ENCODE results near the gene RNGTT. TPM values are rescaled to one million over a fixed set of nuclear protein-coding genes. Genes with fewer than 3 reads are reported as not detected.

RNGTT gene
- polyA plus RNA-seq, 1 donor (not counting 4 experiments of a cell fraction or from before 2014, with no cell fraction given), result 9.7 TPM

- Histone ChIP-seq H3K4me3 (ENCODE audit: control insufficient read depth in 2 of 3, extremely low read depth in 1 of 3, insufficient read depth in 2 of 3, low read depth in 1 of 3, low read length in 3 of 3) (no peak overlapping the region), H3K4me1 (ENCODE audit: control insufficient read depth, extremely low read depth, insufficient read depth, low read length) (no peaks in the 10 kb centered on the region), H4K20me1 (ENCODE audit: control insufficient read depth, extremely low read depth, insufficient read depth, low read length) (no peaks in the 10 kb centered on the region), H2AFZ (ENCODE audit: control insufficient read depth, low read length) (no peak overlapping the region), H3K4me2 (ENCODE audit: control insufficient read depth, extremely low read depth, insufficient read depth, low read depth, low read length) (no peak overlapping the region), H3K27me3 (ENCODE audit: control insufficient read depth, extremely low read depth, insufficient read depth, low read length) (no peaks in the 10 kb centered on the region), H3K36me3 (ENCODE audit: control insufficient read depth in 2 of 2, extremely low read depth in 1 of 2, insufficient read depth in 2 of 2, low read length in 2 of 2) (no peaks in the 10 kb centered on the region), H3K27ac (ENCODE audit: control insufficient read depth, insufficient read depth, low read length) (no peak overlapping the region), H3K9me3 (ENCODE audit: control insufficient read depth, low read depth, low read length) (no peaks in the 10 kb centered on the region), H3K79me2 (ENCODE audit: control insufficient read depth, insufficient read depth, low read length) (no peaks in the 10 kb centered on the region), H3K9me1 (ENCODE audit: control insufficient read depth, extremely low read depth, insufficient read depth, low read length) (no peaks in the 10 kb centered on the region), H3K9ac (ENCODE audit: control insufficient read depth, extremely low read depth, insufficient read depth, low read length) (no peak overlapping the region)
- TF ChIP-seq EZH2 (IDR thresholded peaks at IDR 0.05; ENCODE audit: low read length) (no peak), CTCF (optimal IDR thresholded peaks at IDR 0.05 in 1 of 3, IDR thresholded peaks at IDR 0.05 in 1 of 3, conservative IDR thresholded peaks at IDR 0.05 in 1 of 3; ENCODE audit: extremely low read depth in 1 of 3, insufficient read depth in 2 of 3, low read length in 3 of 3) (no peak)
- dilution Hi-C loops (cut with MboI; ENCODE audit: extremely low pct_ligation_motif_present, low sequenced_read_pairs), result no loop called here
- FAIRE-seq (no peak), DNase-seq (ENCODE audit: low read depth, low spot score) (no peak)
Observed at GRCh38 chr6:88633782-88634181, 329.6 kb downstream of the RNGTT start.

GRCh38 chr6:88631830-88632229 is 331.6 kb downstream of the RNGTT start:
- no peak for TF ChIP-seq EZH2 (IDR thresholded peaks at IDR 0.05; ENCODE audit: low read length)
- Histone ChIP-seq H3K36me3 (ENCODE audit: control insufficient read depth in 2 of 2, extremely low read depth in 1 of 2, insufficient read depth in 2 of 2, low read length in 2 of 2) (no peaks in the 10 kb centered on the region), H3K4me2 (ENCODE audit: control insufficient read depth, extremely low read depth, insufficient read depth, low read depth, low read length) (no peak overlapping the region), H3K27ac (ENCODE audit: control insufficient read depth, insufficient read depth, low read length) (no peak overlapping the region), H3K79me2 (ENCODE audit: control insufficient read depth, insufficient read depth, low read length) (no peaks in the 10 kb centered on the region), H3K4me3 (ENCODE audit: control insufficient read depth in 2 of 3, extremely low read depth in 1 of 3, insufficient read depth in 2 of 3, low read depth in 1 of 3, low read length in 3 of 3) (no peak overlapping the region), H3K27me3 (ENCODE audit: control insufficient read depth, extremely low read depth, insufficient read depth, low read length) (no peaks in the 10 kb centered on the region), H3K9ac (ENCODE audit: control insufficient read depth, extremely low read depth, insufficient read depth, low read length) (no peak overlapping the region), H3K9me3 (ENCODE audit: control insufficient read depth, low read depth, low read length) (no peaks in the 10 kb centered on the region), H3K9me1 (ENCODE audit: control insufficient read depth, extremely low read depth, insufficient read depth, low read length) (no peaks in the 10 kb centered on the region), H3K4me1 (ENCODE audit: control insufficient read depth, extremely low read depth, insufficient read depth, low read length) (no peaks in the 10 kb centered on the region), H2AFZ (ENCODE audit: control insufficient read depth, low read length) (no peak overlapping the region), H4K20me1 (ENCODE audit: control insufficient read depth, extremely low read depth, insufficient read depth, low read length) (no peaks in the 10 kb centered on the region)
- dilution Hi-C loops (cut with MboI; ENCODE audit: extremely low pct_ligation_motif_present, low sequenced_read_pairs), result no loop called here
- DNase-seq (ENCODE audit: low read depth, low spot score) (no peak), FAIRE-seq (no peak)

GRCh38 chr6:88629838-88630494 is 333.5 kb downstream of the RNGTT start:
- Histone ChIP-seq H3K4me1 (ENCODE audit: control insufficient read depth, extremely low read depth, insufficient read depth, low read length) (no peaks in the 10 kb centered on the region), H2AFZ (ENCODE audit: control insufficient read depth, low read length) (no peak overlapping the region), H3K27me3 (ENCODE audit: control insufficient read depth, extremely low read depth, insufficient read depth, low read length) (no peaks in the 10 kb centered on the region), H3K79me2 (ENCODE audit: control insufficient read depth, insufficient read depth, low read length) (no peaks in the 10 kb centered on the region), H3K4me2 (ENCODE audit: control insufficient read depth, extremely low read depth, insufficient read depth, low read depth, low read length) (no peak overlapping the region), H4K20me1 (ENCODE audit: control insufficient read depth, extremely low read depth, insufficient read depth, low read length) (no peaks in the 10 kb centered on the region), H3K9ac (ENCODE audit: control insufficient read depth, extremely low read depth, insufficient read depth, low read length) (no peak overlapping the region), H3K9me1 (ENCODE audit: control insufficient read depth, extremely low read depth, insufficient read depth, low read length) (no peaks in the 10 kb centered on the region), H3K4me3 (ENCODE audit: control insufficient read depth in 2 of 3, extremely low read depth in 1 of 3, insufficient read depth in 2 of 3, low read depth in 1 of 3, low read length in 3 of 3) (no peak overlapping the region), H3K9me3 (ENCODE audit: control insufficient read depth, low read depth, low read length) (no peaks in the 10 kb centered on the region), H3K36me3 (ENCODE audit: control insufficient read depth in 2 of 2, extremely low read depth in 1 of 2, insufficient read depth in 2 of 2, low read length in 2 of 2) (no peaks in the 10 kb centered on the region), H3K27ac (ENCODE audit: control insufficient read depth, insufficient read depth, low read length) (no peak overlapping the region)
- DNase-seq (ENCODE audit: low read depth, low spot score) (no peak), FAIRE-seq (no peak)
- no peak for TF ChIP-seq EZH2 (IDR thresholded peaks at IDR 0.05; ENCODE audit: low read length)
- TF ChIP-seq CTCF (optimal IDR thresholded peaks at IDR 0.05 in 1 of 3, IDR thresholded peaks at IDR 0.05 in 1 of 3, conservative IDR thresholded peaks at IDR 0.05 in 1 of 3; ENCODE audit: extremely low read depth in 1 of 3, insufficient read depth in 2 of 3, low read length in 3 of 3), result peak in 1 of 3 experiments; percentile 14
- dilution Hi-C loops (cut with MboI; ENCODE audit: extremely low pct_ligation_motif_present, low sequenced_read_pairs), result no loop called here
